Epithelial cell of prostate (primary cell): ENCODE measurements around the gene SLC15A4.

ENCODE experiments used
- DNase-seq: peaks from one replicate; pipeline ENCODE4 v3.0.0-alpha.2; 2011; ENCODE audit warnings: low read depth, low spot score
- H3K27ac ChIP-seq: fragments of 450-650 bp; 2 replicates; pipeline ENCODE4 v1.5.1; 2017; ENCODE audit warnings: mild to moderate bottlenecking

SLC15A4 gene

DNA sequence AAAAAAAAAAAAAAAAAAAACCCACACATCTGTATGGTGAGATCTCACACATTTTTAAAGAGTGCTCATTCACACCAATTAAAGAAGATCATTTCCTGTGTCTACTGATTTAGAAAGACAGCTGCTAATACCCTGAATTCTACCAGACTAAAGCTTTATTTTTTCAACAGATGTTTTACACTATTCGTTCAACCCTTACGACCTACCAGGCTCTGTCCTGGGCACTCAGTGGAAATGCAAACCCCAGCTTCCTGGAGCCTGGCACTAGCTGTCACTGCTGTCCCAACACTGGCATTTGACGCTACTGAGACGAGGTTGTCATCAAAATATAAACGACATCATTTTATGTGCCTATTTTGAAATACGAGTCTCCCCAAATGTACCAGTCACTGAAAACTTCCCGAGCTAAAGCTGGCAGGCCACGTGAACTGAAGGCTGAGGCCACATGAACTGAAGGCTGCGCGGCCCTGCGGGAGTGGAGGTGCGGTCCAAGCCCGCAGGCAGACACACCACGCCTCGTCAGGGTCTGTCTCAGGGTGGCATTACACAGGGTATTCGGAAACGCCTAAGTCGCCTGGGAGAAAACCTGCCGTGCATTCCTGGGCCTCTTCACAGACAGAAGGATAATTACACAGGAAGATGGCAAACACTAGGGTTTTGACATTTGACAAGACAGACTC lies 27.2 kb downstream of the SLC15A4 start:
- peak overlapping the region; percentile 73 for H3K27ac ChIP-seq

DNA sequence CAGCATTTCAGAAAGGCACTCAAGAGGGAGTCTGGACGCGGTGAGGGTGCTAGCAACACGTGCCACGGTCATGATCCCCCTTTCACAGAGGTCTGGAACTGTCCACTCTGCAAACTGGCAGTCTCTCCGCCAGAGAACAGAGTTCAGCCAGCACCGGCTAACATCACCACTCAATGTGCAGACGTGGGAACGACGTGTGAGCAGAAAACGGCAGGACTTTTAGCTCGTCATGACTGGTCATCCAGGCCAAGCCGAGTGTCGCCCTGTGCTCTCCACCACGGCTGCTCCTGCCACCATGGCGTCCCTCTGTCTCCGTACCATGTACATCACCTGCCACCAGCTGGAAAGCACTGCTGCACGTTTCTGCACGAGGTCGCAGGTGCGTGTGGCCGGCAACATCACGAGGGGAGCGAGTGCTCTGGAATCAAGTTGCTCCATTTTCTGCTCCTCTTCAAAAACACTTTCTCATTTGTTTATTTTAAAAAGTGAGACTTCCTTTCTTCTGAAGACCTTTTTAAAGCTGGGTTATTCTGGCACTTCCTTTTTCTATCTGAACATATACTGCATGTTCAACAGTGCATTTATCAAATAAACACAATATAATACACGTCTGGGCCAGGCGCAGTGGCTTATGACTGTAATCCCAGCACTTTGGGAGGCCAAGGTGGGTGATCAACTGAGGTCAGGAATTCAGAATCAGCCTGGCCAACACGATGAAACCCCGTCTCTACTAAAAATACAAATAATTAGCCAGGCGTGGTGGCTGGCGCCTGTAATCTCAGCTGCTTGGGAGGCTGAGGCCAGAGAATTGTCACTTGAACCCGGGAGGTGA lies 28.0 kb downstream of the SLC15A4 start:
- no peak overlapping the region for H3K27ac ChIP-seq
- DNase-seq, result no peak

More for the DNA sequence above, 27.2 kb downstream of the SLC15A4 start:
- DNase-seq, result no peak

DNA sequence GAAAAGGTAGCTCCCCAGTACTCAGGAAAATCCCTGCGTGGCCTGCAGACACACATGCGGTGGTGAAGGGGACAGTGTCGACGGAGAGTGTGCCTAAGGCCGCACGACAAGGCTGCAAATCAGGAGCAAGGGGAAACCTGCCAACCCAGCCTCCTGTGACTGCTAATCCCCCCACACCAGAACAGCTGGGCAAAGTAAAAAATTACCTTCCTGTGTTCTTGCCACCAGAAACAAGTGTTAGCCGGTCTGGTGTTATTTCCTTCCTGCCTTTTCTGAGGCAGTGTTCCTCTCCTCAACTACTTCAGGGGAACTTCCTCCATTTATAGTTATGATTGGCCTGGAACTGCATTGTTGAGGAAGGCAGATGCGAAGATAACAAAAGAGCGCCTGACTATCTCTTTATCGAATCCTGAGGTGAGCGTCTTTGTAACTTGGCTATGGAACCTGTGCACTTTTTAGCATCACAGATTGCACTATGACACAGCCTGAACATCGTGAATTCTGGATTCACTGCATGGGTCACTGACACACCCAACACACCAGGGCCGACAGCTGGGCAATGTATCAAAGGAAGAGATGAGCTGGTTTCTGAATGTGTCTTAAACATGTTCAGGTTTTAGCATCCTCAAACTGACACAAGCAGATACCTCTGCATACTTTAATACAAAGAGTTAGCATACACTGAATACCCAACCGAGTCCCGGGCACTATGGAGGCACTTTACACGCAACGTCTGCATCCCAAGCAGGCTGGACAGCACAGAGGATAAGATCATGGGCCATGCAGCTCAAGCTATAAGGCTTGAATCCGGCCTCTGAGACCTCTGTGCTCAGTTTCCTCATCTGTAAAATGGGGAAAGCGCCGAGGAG lies 28.9 kb downstream of the SLC15A4 start:
- no peak overlapping the region for H3K27ac ChIP-seq
- DNase-seq, result no peak

DNA sequence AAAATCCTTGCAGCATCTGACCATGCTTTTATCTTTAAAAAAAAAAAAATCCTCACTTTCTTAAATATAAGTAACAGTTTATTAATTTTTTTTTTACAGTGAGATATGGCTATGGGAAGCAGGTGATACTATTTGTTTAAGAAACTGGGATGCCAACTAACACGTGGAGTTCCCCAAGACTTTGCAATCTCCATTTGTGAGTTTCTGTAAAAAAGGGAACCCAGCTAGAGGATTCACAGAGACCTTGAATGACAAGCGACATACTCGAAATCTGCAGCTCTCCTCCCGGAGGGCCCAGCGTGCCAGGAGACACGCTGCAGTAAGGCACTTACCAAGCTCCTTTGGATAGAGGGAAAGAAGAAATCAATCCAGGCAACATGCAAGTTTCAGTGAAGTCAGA lies 30.1 kb downstream of the SLC15A4 start:
- no peak overlapping the region for H3K27ac ChIP-seq

DNA sequence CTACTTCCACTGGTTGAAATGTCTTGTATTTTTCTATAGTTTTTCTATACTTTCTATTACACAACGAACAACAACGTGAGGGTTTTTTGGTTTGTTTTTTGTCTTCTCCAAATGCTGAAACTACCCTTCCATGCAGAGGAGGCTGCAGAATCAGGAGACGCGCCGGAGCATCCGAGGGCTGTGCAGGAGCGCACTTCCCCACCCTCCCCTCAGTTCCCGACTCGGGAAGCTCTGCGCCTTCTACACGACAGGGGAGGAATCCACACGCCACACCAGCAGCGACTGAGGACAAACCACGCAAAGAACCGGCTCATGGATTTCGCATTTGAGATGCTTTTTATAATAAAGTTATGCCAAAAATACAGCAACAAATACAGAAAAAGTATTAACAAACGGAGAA lies 30.9 kb downstream of the SLC15A4 start:
- no peak overlapping the region for H3K27ac ChIP-seq
- no peak for DNase-seq

More for the DNA sequence above, 30.1 kb downstream of the SLC15A4 start:
- no peak for DNase-seq

DNA sequence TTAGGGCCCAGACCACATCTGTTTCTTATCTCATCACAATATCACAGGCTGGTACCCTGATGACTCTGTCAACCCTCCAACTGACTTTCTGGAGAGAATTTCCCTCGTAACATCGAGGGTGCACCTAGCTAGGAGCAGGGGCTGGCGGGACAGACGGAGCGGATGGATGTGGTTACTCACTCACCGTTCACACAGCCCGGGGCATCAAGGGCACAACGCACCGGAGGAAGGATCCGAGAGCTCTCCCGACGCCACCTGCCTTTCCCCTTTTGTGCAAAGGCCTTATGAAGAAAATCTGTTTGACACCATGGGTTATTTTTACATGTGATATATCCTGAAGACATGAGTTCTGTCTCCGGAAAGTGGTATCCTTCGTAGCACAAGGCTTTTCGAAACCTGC lies 31.4 kb downstream of the SLC15A4 start:
- no peak for DNase-seq
- H3K27ac ChIP-seq, result no peak overlapping the region

DNA sequence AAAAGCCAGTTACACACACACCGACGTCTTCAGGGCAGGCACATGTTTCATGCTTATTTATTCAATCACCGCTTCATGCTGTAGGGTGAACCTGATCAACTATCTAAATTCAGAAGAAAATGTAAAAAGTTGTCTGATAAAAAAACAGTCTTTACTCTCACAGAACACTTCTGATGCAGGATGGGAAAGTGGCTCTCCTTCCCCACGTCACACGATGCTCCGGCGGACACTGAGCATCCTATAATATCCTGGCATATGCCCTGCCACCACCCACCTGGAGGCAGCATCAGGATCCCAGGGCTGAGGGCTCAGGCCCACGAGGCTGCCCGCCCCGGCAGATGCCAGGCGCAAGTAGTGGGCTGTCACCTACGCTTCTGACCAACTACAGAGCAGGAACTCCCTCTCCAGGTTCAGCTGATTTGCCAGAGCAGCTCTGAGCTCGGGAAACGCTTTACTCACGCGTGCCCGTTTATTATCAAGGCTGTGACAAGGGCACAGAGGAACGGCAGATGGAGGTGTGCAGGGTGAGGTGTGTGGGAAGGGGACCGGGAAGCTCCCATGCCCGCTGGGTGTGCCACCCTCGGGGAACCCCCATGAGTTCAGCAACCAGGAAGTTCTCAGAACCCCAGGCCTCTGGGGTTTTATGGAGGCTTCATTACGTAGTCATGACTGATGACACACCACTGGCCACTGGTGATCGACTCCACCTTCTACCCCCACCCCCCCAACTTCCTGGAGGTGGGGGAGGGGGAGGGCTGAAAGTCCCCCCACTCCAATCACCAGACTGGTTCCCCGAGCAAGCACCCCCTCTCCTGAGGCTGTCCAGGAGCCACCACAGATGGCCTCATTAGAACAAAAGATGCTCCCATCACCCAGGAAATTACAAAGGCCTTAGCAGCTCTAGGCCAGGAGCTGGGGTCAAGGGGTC lies 32.1 kb downstream of the SLC15A4 start:
- no peak for DNase-seq
- H3K27ac ChIP-seq, result no peak overlapping the region

DNA sequence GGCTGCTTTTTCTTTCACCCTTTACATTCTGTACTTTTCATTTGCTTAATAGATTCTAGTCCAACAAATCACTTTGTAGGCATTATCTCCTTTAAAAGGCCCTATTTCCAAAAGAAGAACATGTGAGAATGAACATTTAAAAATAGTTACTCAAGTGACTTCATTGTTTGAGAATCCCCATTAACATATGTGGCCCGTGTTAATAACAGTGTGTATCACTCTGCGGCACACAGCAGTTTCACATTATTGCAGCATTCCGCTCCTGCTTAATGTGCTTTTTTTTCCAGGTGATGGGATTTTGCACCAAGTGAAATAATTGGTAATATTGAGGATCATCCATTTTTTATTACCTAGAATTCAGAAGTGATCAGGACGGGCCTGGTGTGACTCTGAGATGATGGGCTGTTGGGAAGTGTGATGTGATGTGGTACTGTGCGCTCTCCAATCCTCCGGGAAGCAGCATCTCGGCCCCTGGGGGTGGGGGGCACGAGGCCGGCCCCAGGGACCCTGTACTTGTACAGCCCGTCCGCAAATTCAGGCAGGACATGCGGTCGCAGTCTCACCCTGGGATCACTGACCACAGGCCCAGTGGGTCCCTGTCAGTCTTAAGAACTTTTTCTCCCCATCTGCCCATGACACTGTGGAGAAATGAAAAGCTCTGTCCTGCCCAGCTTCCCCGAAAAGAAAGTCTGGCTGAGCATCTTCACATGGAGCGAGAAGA lies 32.9 kb downstream of the SLC15A4 start:
- DNase-seq, result no peak
- H3K27ac ChIP-seq, result no peak overlapping the region

DNA sequence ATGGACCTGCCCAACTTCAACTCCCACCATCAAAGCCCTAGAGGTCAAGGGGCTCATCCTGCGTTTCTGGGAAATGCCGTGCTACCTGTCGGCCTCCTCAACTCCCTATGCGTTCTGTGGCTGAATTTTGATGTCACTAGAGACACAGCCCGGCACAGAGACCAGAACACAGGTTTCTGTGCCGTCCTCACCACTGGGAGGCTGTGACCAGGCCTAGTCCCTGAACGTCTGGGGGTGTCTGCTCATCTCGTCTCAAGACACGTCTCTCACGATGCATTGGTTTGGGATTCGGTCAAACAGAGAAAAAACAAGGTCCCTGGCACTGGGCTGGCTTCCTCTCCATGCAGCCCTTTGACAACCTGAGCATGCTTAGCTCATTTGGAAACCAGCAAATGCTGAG lies 33.5 kb downstream of the SLC15A4 start:
- no peak for DNase-seq
- no peak overlapping the region for H3K27ac ChIP-seq

DNA sequence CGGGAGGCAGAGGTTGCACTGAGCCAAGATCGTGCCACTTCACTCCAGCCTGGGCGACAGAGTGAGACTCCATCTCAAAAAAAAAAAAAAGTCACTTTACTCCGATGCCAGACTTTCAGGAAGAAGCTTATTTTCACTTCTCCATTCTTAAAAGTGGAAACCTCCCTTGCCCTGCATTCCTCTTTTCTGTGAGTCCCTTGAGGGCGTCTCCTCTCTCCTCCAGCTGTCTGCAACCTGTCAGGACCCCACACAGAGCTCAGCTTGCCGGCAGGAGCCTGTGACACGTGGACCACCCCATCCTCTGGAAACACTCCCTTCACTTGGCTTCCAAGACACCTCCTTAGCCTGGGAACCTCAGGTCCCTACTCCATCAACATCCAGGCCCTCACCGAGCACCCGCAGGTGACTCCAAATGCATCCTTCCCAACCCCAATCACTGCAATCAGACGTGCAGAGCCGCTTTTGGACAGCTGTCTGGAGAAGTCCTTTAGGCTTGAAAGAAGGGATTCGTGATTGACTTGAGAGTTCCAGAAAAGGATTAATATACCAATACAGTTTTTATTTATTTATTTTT lies 34.3 kb downstream of the SLC15A4 start:
- H3K27ac ChIP-seq, result no peak overlapping the region
- DNase-seq, result no peak

DNA sequence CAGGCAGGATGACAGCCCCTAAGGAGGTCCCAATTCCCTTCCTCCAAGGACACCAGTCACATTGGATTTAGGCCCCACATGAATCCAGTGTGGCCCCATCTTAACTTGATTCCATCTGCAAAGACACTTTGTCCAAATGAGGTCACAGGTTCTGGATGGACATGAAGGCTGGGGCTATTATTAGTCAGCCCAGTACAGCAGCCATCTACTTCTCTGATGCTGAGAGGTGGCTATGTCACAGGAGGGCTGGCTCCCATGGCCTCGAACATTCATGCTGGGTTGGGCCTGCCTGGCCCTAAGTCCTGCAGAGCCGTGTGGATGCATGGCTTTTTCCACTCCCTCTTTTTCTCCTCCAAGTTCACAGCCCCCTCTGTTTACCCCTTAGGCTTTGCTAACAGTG lies 35.9 kb downstream of the SLC15A4 start:
- no peak for DNase-seq
- H3K27ac ChIP-seq, result no peak overlapping the region

DNA sequence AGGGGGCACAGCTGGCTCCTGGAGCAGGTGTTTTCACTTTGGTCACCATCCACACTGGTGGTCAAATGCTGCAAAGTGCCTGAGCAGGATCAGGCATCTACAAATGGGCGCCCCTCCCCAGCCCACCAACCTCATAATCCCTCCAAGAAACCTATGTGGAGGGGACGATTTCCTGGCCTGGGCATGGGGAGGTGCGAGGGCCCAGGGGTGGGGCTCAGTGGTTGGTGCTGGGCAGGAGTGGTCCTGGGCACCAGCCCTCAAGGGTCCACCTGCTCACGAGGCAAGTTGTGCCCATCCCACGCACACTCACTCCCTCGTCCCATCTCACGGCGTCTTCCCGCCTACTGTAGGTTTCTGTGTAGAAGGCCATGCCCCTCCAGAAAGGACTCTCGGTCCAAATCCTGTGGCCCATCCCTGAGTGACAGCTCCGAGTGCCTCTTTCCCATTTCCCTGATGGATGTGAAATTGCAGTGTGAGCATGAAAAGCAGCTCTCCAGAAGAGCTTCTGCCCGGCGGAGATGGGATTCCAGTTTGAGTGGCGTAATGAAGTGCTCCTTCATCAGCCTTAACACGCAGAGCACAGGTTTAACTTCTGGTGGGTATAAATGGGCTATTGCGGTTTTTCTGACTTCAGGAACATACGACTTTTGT lies 36.9 kb downstream of the SLC15A4 start:
- DNase-seq, result no peak
- no peak overlapping the region for H3K27ac ChIP-seq

DNA sequence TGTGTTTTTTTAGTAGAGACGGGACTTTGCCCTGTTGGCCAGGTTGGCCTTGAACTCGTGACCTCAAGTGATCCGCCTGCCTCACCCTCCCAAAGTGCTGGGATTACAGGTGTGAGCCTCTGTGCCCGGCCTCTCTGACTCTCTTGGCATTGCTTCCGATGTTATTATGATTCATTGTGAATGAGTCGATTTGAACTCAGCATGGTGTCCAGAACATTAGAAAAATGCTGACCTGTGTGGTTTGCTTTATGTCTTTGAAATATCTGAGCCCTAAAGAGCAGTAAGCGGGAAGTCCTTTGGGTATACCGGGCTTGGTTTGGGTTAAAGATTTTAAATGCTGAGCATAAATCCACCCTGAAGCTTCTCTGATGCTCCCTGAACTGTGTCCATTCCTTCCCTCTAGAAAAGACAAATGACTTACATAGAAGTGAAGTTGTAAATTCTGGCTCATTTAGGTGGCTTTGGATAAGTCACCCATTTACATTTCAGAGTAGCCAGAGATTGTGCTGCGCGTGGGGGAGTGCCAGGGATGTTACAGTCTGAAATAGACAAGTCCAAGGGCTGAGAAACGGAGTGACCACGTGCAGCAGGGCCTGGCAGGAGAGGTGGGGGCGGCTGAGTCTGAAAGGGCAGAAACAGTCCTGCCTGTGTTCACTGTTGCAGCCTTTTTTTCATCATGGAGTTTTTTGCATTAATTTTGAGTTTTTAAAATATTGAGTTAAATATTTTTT lies 39.6 kb downstream of the SLC15A4 start:
- H3K27ac ChIP-seq, result no peak overlapping the region
- DNase-seq, result no peak

DNA sequence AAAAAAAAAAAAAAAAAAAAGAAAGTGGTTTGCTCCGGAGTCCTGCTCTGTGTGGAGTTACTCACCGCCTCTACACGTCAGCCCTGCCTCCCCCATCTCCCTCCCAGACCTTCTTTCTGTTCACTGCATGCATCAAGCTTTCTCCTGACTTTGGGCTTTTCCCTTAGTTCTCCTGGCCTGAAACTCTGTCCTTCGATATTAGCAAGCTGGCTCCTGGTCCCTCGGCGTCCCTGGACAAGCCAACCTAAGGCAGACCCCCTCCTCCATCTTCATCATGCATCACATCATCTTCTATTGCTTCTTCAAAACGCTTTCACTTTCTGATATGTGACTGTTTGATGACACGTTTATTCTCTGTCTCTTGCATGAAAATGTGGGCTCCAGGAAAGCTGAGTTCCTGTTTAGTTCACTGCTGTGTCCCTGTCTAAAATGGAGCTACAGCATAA lies 40.6 kb downstream of the SLC15A4 start:
- no peak for DNase-seq
- H3K27ac ChIP-seq, result no peak overlapping the region

DNA sequence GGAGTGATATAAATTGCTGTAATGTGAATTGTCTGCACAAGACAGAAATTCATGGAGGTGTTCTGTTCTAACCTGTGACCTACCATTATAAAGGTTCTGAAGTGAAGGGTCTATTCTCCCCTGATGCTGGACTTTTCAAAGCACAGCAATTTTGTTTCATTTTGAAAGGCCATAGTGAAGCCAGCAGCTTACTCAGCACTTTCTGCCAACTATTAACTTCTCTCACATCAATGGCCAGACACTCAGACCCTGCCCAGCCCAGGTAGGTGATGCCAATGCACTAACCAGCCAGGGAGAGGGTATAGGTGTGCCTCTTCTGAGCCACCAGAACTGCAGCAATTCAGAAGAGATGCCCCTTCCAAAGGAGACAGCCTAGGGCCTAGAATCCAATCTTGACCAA lies 43.9 kb downstream of the SLC15A4 start:
- DNase-seq, result no peak
- no peak overlapping the region for H3K27ac ChIP-seq

DNA sequence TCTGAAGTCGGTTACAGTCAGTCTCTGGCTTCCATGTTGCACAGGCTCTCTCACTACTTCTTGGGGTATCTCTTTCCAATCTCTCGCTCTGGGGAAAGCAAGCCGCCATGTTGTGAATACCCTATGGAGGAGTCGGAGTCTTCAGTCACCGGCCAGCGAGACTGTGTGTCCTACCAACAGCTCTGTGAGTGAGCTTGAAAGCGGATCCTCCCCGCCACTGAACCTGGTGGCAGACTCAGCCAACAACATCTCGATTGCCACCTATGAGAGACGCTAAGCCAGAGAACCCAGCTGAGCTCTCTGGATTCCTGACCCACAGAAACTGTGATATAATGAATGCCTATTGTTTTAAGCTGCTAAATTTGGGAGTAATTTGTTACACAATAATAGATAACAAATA lies 51.5 kb downstream of the SLC15A4 start:
- no peak overlapping the region for H3K27ac ChIP-seq
- no peak for DNase-seq

DNA sequence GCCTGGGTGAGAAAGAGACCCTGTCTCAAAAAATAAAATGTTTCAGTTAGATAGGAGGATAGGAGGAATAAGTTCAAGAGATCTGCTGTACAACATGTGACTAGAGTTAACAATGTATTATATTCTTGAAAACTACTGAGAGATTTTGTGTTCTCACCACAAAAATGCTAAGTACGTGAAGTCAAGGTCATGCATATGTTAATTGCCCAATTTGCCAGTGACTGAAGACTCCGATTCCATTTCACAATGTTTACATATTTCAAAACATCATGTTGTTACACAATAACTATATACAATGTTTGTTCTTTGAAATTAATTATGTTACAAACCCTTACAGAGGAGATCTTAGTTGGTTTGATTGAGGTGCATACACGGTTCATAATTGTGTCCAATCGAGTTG lies 52.1 kb downstream of the SLC15A4 start:
- DNase-seq, result no peak
- no peak overlapping the region for H3K27ac ChIP-seq

DNA sequence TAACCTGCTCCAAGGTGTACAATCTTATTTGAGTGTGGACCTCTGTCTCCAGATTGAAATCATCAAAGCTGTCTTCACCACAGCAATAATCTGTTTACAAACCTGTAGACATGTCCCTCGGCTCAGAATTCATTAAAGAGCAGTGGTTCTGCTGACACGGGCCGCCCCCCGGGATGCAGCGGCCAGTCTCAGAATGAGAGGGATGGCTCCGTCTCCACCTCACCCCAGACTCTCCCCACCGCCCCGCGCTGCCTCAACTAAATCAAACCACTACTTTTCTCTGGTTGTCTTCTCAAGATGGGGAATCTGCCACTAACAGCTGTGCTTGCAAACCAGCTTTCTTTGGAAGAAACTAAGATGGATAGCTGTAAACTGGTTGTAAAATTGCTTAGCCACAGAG lies 56.2 kb downstream of the SLC15A4 start:
- no peak for DNase-seq
- H3K27ac ChIP-seq, result no peak overlapping the region
